Stimulated activated CD8-positive, alpha-beta memory T cell treated with anti-CD3 and anti-CD28 coated beads, Interleukin-7, amount 100 ng/mL, for 48 hours (primary cell): ENCODE data around the gene NXPE2.

Source experiments
- DNase-seq, 2 donors: peaks; one replicate each; pipeline ENCODE4 v3.0.0-alpha.2; 2020; ENCODE audit warnings: low read depth in 1 of 2; ENCODE audit errors: extremely low read depth in 1 of 2

NXPE2 gene

GRCh38 chr11:114738954-114739353 is 60.6 kb downstream of the NXPE2 start:
- DNase-seq, result no peak

GRCh38 chr11:114745150-114745671 is 66.9 kb downstream of the NXPE2 start:
- DNase-seq, result no peak

- no peak for DNase-seq
Observed at GRCh38 chr11:114746013-114746412, 67.7 kb downstream of the NXPE2 start.
